GM19240 (cell line): Measurements from ENCODE around the gene DEFB124.
"Not testable (repeated sequence)": the region's sequence is repeated elsewhere in the genome, so short reads cannot be mapped to it uniquely, and the experiment has no call there.

Source experiments
- DNase-seq: peaks from one replicate; pipeline ENCODE4 v3.0.0; 2011; ENCODE audit warnings: low spot score; ENCODE audit not compliant: insufficient read length

Gene DEFB124

GRCh38 chr20:31474758-31475427 is at the start of gene DEFB124, which contains the start of gene REM1:
TSS of gene DEFB124 (minus strand) at chr20:31475127. CDS start at chr20:31473013, 2,114 bp downstream.
TSS of gene REM1 (plus strand) at chr20:31475288. CDS start at chr20:31476446, 1,158 bp downstream.
- no peak for DNase-seq

GRCh38 chr20:31523361-31524283 is 48.7 kb upstream of the DEFB124 start:
- no peak for DNase-seq

GRCh38 chr20:31522731-31523130 is 47.8 kb upstream of the DEFB124 start:
- no peak for DNase-seq

- not testable (repeated sequence) for DNase-seq
These were observed 46.3 kb upstream of the DEFB124 start for GRCh38 chr20:31521267-31521666.

- no peak for DNase-seq
These were observed 42.4 kb upstream of the DEFB124 start for GRCh38 chr20:31517373-31517772.

GRCh38 chr20:31516651-31517050 is 41.7 kb upstream of the DEFB124 start:
- no peak for DNase-seq

GRCh38 chr20:31516166-31516565 is 41.2 kb upstream of the DEFB124 start:
- no peak for DNase-seq

- DNase-seq: no peak
These were observed 40.8 kb upstream of the DEFB124 start for GRCh38 chr20:31515775-31516107.

- no peak for DNase-seq
These were observed 40.3 kb upstream of the DEFB124 start for GRCh38 chr20:31515072-31515774.

- DNase-seq: peak; percentile 80
These were observed 39.5 kb upstream of the DEFB124 start, which contains the start of gene HM13 for GRCh38 chr20:31514154-31515071. TSS of gene HM13 (plus strand) at chr20:31514442. CDS start at chr20:31514552, 110 bp downstream.

GRCh38 chr20:31508517-31509244 is 33.8 kb upstream of the DEFB124 start:
- DNase-seq: no peak

- no peak for DNase-seq
These were observed 31.0 kb upstream of the DEFB124 start for GRCh38 chr20:31505903-31506302.

GRCh38 chr20:31502884-31503673 is 28.2 kb upstream of the DEFB124 start:
- peak; percentile 71 for DNase-seq

- DNase-seq: no peak
These were observed 25.6 kb upstream of the DEFB124 start for GRCh38 chr20:31500527-31500926.

- no peak for DNase-seq
These were observed 23.1 kb upstream of the DEFB124 start for GRCh38 chr20:31497838-31498540.

GRCh38 chr20:31496761-31497295 is 21.9 kb upstream of the DEFB124 start:
- DNase-seq: no peak

- no peak for DNase-seq
These were observed 19.2 kb upstream of the DEFB124 start for GRCh38 chr20:31494131-31494530.

GRCh38 chr20:31490752-31491151 is 15.8 kb upstream of the DEFB124 start:
- no peak for DNase-seq
